ENCODE measurements around the gene GAS2. TPM values are rescaled to one million over a fixed set of nuclear protein-coding genes. Genes with fewer than 3 reads are reported as not detected.

The GAS2 gene
- total RNA-seq, 1 donor from 2014 or later: 20.6 TPM

Small RNAs within 50 kb of the gene (small RNA-seq; reads per million reads assigned to genes)
- gene RNA5SP338 (ENCODE audit: low replicate concordance): 0.23 reads per million, percentile 35 among the genes with 10 or more reads in this experiment

Other genes starting within 250 kb of the GAS2 start
- gene FANCF, start 40.8 kb upstream of the GAS2 start, total RNA-seq: 6.4 TPM
- gene SVIP, start 163.2 kb downstream of the GAS2 start, total RNA-seq: 4.7 TPM
- gene CCDC179, start 193.9 kb downstream of the GAS2 start, total RNA-seq: not detected